Endothelial cell of umbilical vein (primary cell): Measurements from ENCODE around the gene SMCO2. TPM values are rescaled to one million over a fixed set of nuclear protein-coding genes. Genes with fewer than 3 reads are reported as not detected.

ENCODE experiments used
- BruUV-seq: library from RNA; stranded (reverse); fragments of 400-500 nt; replicated peaks from 2 replicates; lab custom pipeline; 2021; lab: Mats Ljungman, UMichigan
- CTCF ChIA-PET: fragments of 300-600, 350-600 bp; sonication (Branson Sonifier 250); formaldehyde crosslinking; loops from one replicate; lab custom pipeline; 2021; ENCODE audit warnings: antibody characterized with exemption, inconsistent platforms; lab: Charles Lee
- POLR2A ChIA-PET: fragments of 300-600, 350-600 bp; sonication (Branson Sonifier 250); formaldehyde crosslinking; loops from one replicate; lab custom pipeline; 2021; ENCODE audit warnings: antibody characterized with exemption, inconsistent platforms; lab: Charles Lee
- DNase-seq: peaks from one replicate; pipeline ENCODE4 v3.0.0-alpha.2; 2011; ENCODE audit warnings: low read depth, low spot score
- FAIRE-seq: peaks from 2 replicates; lab custom pipeline; 2011; peaks lifted over from hg19 to GRCh38; lab: Jason Lieb, UNC
- H2AFZ ChIP-seq: 2 replicates; pipeline ENCODE4 v1.6.0; 2012; ENCODE audit warnings: low read depth, low read length, control low read depth, inconsistent platforms
- H3K27ac ChIP-seq: 2 replicates; pipeline ENCODE4 v1.5.1; 2011; ENCODE audit warnings: low read depth, mild to moderate bottlenecking, control low read depth, low read length, moderate library complexity; ENCODE audit not compliant: insufficient read depth
- H3K27me3 ChIP-seq, 2 experiments: 2 replicates each; pipeline versions ENCODE4 v1.6.0 to v1.6.1; 2011; ENCODE audit warnings: low read length in 2 of 2, mixed read lengths in 1 of 2; ENCODE audit not compliant: control insufficient read depth in 2 of 2, insufficient read depth in 2 of 2
- H3K36me3 ChIP-seq, 2 experiments: 2 replicates in 1 of 2; 3 replicates in 1 of 2; pipeline ENCODE4 v1.5.1; 2011; ENCODE audit warnings: low read length in 2 of 2, mild to moderate bottlenecking in 1 of 2, moderate library complexity in 1 of 2; ENCODE audit not compliant: control insufficient read depth in 2 of 2, insufficient read depth in 2 of 2; ENCODE audit errors: extremely low read depth in 1 of 2
- H3K4me1 ChIP-seq: 3 replicates; pipeline ENCODE4 v1.5.1; 2011; ENCODE audit warnings: mild to moderate bottlenecking, low read length; ENCODE audit not compliant: control insufficient read depth, insufficient read depth; ENCODE audit errors: extremely low read depth
- H3K4me2 ChIP-seq: 2 replicates; pipeline ENCODE4 v1.6.1; 2011; ENCODE audit warnings: low read length, control low read depth, mixed read lengths; ENCODE audit not compliant: insufficient read depth
- H3K4me3 ChIP-seq, 3 experiments: fragments of 200-600 bp in 1 of 3; sonication (generic), shearing (Covaris generic) in 1 of 3; replicated peaks in 1 of 3; 2 replicates each; pipeline ENCODE4 v1.5.1; 2011 to 2016; ENCODE audit warnings: control low read depth in 3 of 3, low read length in 3 of 3, mild to moderate bottlenecking in 2 of 3, inconsistent platforms in 1 of 3, low read depth in 1 of 3, moderate library complexity in 1 of 3; ENCODE audit not compliant: insufficient read depth in 1 of 3
- H3K79me2 ChIP-seq: 2 replicates; pipeline ENCODE4 v1.6.0; 2012; ENCODE audit warnings: low read length, inconsistent platforms; ENCODE audit not compliant: control insufficient read depth, insufficient read depth
- H3K9ac ChIP-seq: replicated peaks from 2 replicates; pipeline ENCODE3; 2011; ENCODE audit warnings: low read length, control low read depth; ENCODE audit not compliant: insufficient read depth; ENCODE audit errors: extremely low read depth
- H3K9me1 ChIP-seq: replicated peaks from 3 replicates; pipeline ENCODE4 v1.6.0; 2011; ENCODE audit warnings: mild to moderate bottlenecking, low read length; ENCODE audit not compliant: control insufficient read depth, insufficient read depth; ENCODE audit errors: extremely low read depth
- H3K9me3 ChIP-seq: replicated peaks from 2 replicates; pipeline ENCODE4 v1.5.1; 2012; ENCODE audit warnings: low read length, inconsistent platforms; ENCODE audit not compliant: control insufficient read depth, insufficient read depth
- H4K20me1 ChIP-seq: replicated peaks from 2 replicates; pipeline ENCODE3; 2011; ENCODE audit warnings: mild to moderate bottlenecking, low read length; ENCODE audit not compliant: control insufficient read depth, insufficient read depth; ENCODE audit errors: extremely low read depth
- CTCF ChIP-seq, 2 donors: IDR thresholded peaks; 1 replicate in 1 of 2; 2 replicates in 1 of 2; pipeline ENCODE4 v1.5.1; 2011; ENCODE audit warnings: low read length in 2 of 2, mild to moderate bottlenecking in 2 of 2, moderate library complexity in 2 of 2, control low read depth in 1 of 2, inconsistent platforms in 1 of 2, low read depth in 1 of 2; ENCODE audit not compliant: insufficient read depth in 1 of 2; ENCODE audit errors: extremely low read depth in 1 of 2
- EZH2 ChIP-seq: IDR thresholded peaks from 2 replicates; pipeline ENCODE4 v1.6.1; 2012; ENCODE audit warnings: borderline replicate concordance, low read depth, mild to moderate bottlenecking, moderate library complexity, low read length, inconsistent platforms; ENCODE audit not compliant: severe bottlenecking
- FOS ChIP-seq: IDR thresholded peaks from 2 replicates; pipeline ENCODE4 v1.6.1; 2011; ENCODE audit warnings: mild to moderate bottlenecking, low read length, moderate library complexity, borderline replicate concordance; ENCODE audit not compliant: insufficient read depth
- GATA2 ChIP-seq: IDR thresholded peaks from 2 replicates; pipeline ENCODE4 v1.7.0; 2011; ENCODE audit warnings: low read depth, mild to moderate bottlenecking, moderate library complexity, mixed read lengths, low read length; ENCODE audit not compliant: insufficient read length, insufficient read depth
- JUN ChIP-seq: IDR thresholded peaks from 2 replicates; pipeline ENCODE4 v1.6.1; 2011; ENCODE audit warnings: borderline replicate concordance, low read depth; ENCODE audit not compliant: insufficient read length, insufficient read depth
- MAX ChIP-seq: IDR thresholded peaks from 2 replicates; pipeline ENCODE4 v1.6.1; 2011; ENCODE audit not compliant: insufficient read depth, insufficient read length
- MYC ChIP-seq: IDR thresholded peaks from one replicate; pipeline ENCODE4 v1.6.1; 2011; ENCODE audit warnings: mild to moderate bottlenecking, low read depth, low read length
- POLR2A ChIP-seq: IDR thresholded peaks from 2 replicates; pipeline ENCODE4 v1.6.1; 2012; ENCODE audit warnings: low read depth, mild to moderate bottlenecking, control low read depth, low read length
- POLR2AphosphoS5 ChIP-seq: IDR thresholded peaks from 2 replicates; pipeline ENCODE4 v1.6.1; 2012; ENCODE audit warnings: low read depth, mild to moderate bottlenecking, control low read depth, low read length, moderate library complexity; ENCODE audit not compliant: insufficient read depth
- dilution Hi-C: fragments of 300-500 bp; cut with MboI; formaldehyde crosslinking; loops from one replicate; pipeline ENCODE4 v1.15.0; 2019; ENCODE audit warnings: low sequenced_read_pairs; ENCODE audit not compliant: extremely low pct_ligation_motif_present
- intact Hi-C: fragments of 100-400 bp; cut with micrococcal nuclease; formaldehyde crosslinking; loops from one replicate; pipeline ENCODE4 v1.10.0; 2022
- polyA plus RNA-seq, 4 experiments: library from polyadenylated mRNA; depleted of rRNA in 3 of 4; stranded (reverse) in 3 of 4; unstranded in 1 of 4; fragments of >200 nt; gene quantifications; 2 replicates each; pipeline versions ENCODE4 v1.2.1 to v1.2.3, GENCODE V29; 2011 to 2012; ENCODE audit warnings: missing spikeins in 1 of 4
- total RNA-seq: library from RNA; stranded (reverse); gene quantifications from 2 replicates; pipeline ENCODE4 v1.2.3, GENCODE V29; 2021

The SMCO2 gene
- total and polyA plus RNA-seq, 2 donors (not counting 3 experiments of a cell fraction or from before 2014, with no cell fraction given): 0.33 to 0.49 TPM

- Histone ChIP-seq H3K4me1 (no peaks in the 10 kb centered on the region), H3K27me3 (no peaks in the 10 kb centered on the region), H3K9me3 (no peaks in the 10 kb centered on the region), H3K36me3 (no peaks in the 10 kb centered on the region), H3K4me3 (no peak overlapping the region), H3K9me1 (no peaks in the 10 kb centered on the region), H4K20me1 (no peaks in the 10 kb centered on the region), H3K4me2 (no peak overlapping the region), H2AFZ (no peak overlapping the region), H3K79me2 (no peaks in the 10 kb centered on the region), H3K9ac (no peak overlapping the region), H3K27ac (no peak overlapping the region)
- intact Hi-C loops (no loop called here), dilution Hi-C loops (no loop called here)
- BruUV-seq: no TSS peak
- TF ChIP-seq FOS (no peak), POLR2AphosphoS5 (no peak), CTCF (IDR thresholded peaks at IDR 0.05; ENCODE audit: extremely low read depth in 1 of 2, insufficient read depth in 1 of 2, low read depth in 1 of 2, low read length in 2 of 2) (no peak), MAX (no peak), JUN (no peak), GATA2 (no peak), POLR2A (no peak), MYC (no peak), EZH2 (no peak)
- CTCF ChIA-PET: no interaction called here
- DNase-seq (no peak), FAIRE-seq (no peak)
- POLR2A ChIA-PET: no interaction called here
These were observed 51.6 kb downstream of the SMCO2 start for GRCh38 chr12:27498149-27498548.
